Activated CD8-positive, alpha-beta memory T cell treated with anti-CD3 and anti-CD28 coated beads for 36 hours (primary cell): Measurements from ENCODE around the gene KITLG. TPM values are rescaled to one million over a fixed set of nuclear protein-coding genes. Genes with fewer than 3 reads are reported as not detected.
"Not testable (repeated sequence)": the region's sequence is repeated elsewhere in the genome, so short reads cannot be mapped to it uniquely, and the experiment has no call there.

Source experiments
- CTCF ChIA-PET: fragments of 350-600 bp; sonication (Branson Sonifier 250); formaldehyde crosslinking; loops from one replicate; lab custom pipeline; 2021; ENCODE audit warnings: antibody characterized with exemption; lab: Charles Lee
- POLR2A ChIA-PET: fragments of 350-600 bp; sonication (Branson Sonifier 250); formaldehyde crosslinking; loops from one replicate; lab custom pipeline; 2021; ENCODE audit warnings: antibody characterized with exemption; lab: Charles Lee
- total RNA-seq, 2 experiments: library from RNA; stranded (reverse); gene quantifications; one replicate each; pipeline ENCODE4 v1.2.3, GENCODE V29; 2021

Gene KITLG
- total RNA-seq, 2 experiments from 2014 or later = 0.15 to 0.17 TPM

GRCh38 chr12:88503281-88503703, 77.0 kb downstream of the KITLG start:
- ChIA-PET POLR2A (no interaction called here), CTCF (no interaction called here)

GRCh38 chr12:88501972-88502938, 78.0 kb downstream of the KITLG start:
- ChIA-PET CTCF (no interaction called here), POLR2A (no interaction called here)

GRCh38 chr12:88496891-88497371, 83.3 kb downstream of the KITLG start:
- ChIA-PET POLR2A (no interaction called here), CTCF (no interaction called here)

- CTCF ChIA-PET = no interaction called here
- POLR2A ChIA-PET = no interaction called here
These were observed 83.8 kb downstream of the KITLG start for GRCh38 chr12:88496429-88496828.

GRCh38 chr12:88495031-88495430, 85.2 kb downstream of the KITLG start:
- ChIA-PET CTCF (no interaction called here), POLR2A (no interaction called here)

- ChIA-PET CTCF (no interaction called here), POLR2A (no interaction called here)
These were observed 85.8 kb downstream of the KITLG start for GRCh38 chr12:88494520-88494919.

GRCh38 chr12:88493636-88494035, 86.6 kb downstream of the KITLG start:
- ChIA-PET POLR2A (no interaction called here), CTCF (no interaction called here)

GRCh38 chr12:88490425-88490824, 89.8 kb downstream of the KITLG start:
- CTCF ChIA-PET = no interaction called here
- POLR2A ChIA-PET = no interaction called here

- POLR2A ChIA-PET = no interaction called here
- CTCF ChIA-PET = no interaction called here
These were observed 107.5 kb downstream of the KITLG start for GRCh38 chr12:88472775-88473174.

GRCh38 chr12:88472248-88472647, 108.0 kb downstream of the KITLG start:
- CTCF ChIA-PET = no interaction called here
- POLR2A ChIA-PET = no interaction called here

- POLR2A ChIA-PET = no interaction called here
- CTCF ChIA-PET = no interaction called here
These were observed 108.8 kb downstream of the KITLG start for GRCh38 chr12:88471331-88472045.

- CTCF ChIA-PET = no interaction called here
- POLR2A ChIA-PET = no interaction called here
These were observed 111.1 kb downstream of the KITLG start for GRCh38 chr12:88469154-88469553.

GRCh38 chr12:88468581-88468980, 111.7 kb downstream of the KITLG start:
- CTCF ChIA-PET = no interaction called here
- POLR2A ChIA-PET = no interaction called here

GRCh38 chr12:88466708-88467107, 113.6 kb downstream of the KITLG start:
- CTCF ChIA-PET, POLR2A ChIA-PET: not testable (repeated sequence)

- ChIA-PET POLR2A (no interaction called here), CTCF (no interaction called here)
These were observed 121.9 kb downstream of the KITLG start for GRCh38 chr12:88458327-88458726.

- ChIA-PET CTCF (no interaction called here), POLR2A (no interaction called here)
These were observed 126.9 kb downstream of the KITLG start for GRCh38 chr12:88453323-88453722.

- POLR2A ChIA-PET = no interaction called here
- CTCF ChIA-PET = no interaction called here
These were observed 129.1 kb downstream of the KITLG start for GRCh38 chr12:88451205-88451604.

- ChIA-PET POLR2A (no interaction called here), CTCF (no interaction called here)
These were observed 130.1 kb downstream of the KITLG start for GRCh38 chr12:88450136-88450535.

GRCh38 chr12:88448337-88448915, 131.8 kb downstream of the KITLG start:
- CTCF ChIA-PET = no interaction called here

GRCh38 chr12:88445705-88446394, 134.4 kb downstream of the KITLG start:
- POLR2A ChIA-PET = no interaction called here
- CTCF ChIA-PET = no interaction called here

More at GRCh38 chr12:88448337-88448915, 131.8 kb downstream of the KITLG start:
- POLR2A ChIA-PET = no interaction called here
